ENCODE measurements around the gene GAS6.
A peak's percentile ranks its signal among the peaks of the same experiment; 100 is the strongest.

DNA sequence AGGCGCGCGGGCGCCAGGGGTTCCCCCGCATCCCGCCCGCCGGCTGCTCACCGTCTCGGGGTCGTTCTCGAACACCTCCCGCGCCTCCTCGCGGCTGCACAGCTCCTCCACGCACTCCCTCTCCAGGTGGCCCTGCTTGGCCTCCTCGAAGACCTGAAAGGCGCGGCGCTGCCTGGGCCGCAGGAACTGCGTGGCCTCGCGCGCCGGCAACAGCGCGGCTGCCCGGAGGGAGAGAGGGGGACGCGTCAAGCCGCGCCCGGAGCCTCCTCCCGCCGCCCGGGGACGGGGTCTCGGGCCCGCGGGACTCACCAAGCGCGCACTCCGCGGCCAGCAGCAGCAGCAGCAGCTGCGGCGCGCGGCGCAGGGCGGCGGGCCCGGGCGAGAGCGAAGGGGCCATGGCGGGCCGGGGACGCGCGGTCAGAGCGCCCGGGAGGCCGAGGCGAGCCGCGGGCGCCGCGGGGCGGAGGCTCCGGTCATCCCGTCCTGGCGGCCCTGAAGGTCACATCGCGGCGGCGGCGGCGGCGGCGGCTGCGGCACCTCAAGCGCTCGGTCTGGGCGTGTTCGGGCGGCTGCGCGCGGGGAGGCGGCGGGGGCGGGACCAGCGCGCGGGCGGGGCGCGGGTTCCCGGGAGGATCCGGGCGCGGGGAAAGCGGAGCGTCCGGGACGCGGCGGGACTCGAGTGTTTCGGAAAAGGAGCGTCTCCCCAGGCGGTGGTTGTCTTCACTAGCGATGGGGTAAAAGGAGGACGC is at the start of gene GAS6:
- TF ChIP-seq, protein P1, sequence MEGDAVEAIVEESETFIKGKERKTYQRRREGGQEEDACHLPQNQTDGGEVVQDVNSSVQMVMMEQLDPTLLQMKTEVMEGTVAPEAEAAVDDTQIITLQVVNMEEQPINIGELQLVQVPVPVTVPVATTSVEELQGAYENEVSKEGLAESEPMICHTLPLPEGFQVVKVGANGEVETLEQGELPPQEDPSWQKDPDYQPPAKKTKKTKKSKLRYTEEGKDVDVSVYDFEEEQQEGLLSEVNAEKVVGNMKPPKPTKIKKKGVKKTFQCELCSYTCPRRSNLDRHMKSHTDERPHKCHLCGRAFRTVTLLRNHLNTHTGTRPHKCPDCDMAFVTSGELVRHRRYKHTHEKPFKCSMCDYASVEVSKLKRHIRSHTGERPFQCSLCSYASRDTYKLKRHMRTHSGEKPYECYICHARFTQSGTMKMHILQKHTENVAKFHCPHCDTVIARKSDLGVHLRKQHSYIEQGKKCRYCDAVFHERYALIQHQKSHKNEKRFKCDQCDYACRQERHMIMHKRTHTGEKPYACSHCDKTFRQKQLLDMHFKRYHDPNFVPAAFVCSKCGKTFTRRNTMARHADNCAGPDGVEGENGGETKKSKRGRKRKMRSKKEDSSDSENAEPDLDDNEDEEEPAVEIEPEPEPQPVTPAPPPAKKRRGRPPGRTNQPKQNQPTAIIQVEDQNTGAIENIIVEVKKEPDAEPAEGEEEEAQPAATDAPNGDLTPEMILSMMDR (IDR thresholded peaks at IDR 0.05): peak in 1 of 6 experiments; percentile 23
- TF ChIP-seq POLR2AphosphoS5 (IDR thresholded peaks at IDR 0.05): peak in 1 of 2 donors; percentile 39

All from upper lobe of left lung (tissue), 4 donors.